Posterior cingulate gyrus (tissue), 11 donors: ENCODE measurements around the gene MTREX.
"Not testable (repeated sequence)": the region's sequence is repeated elsewhere in the genome, so short reads cannot be mapped to it uniquely, and the experiment has no call there.

Experiments used
- DNase-seq, 10 donors: peaks; one replicate each; pipeline versions ENCODE4 v3.0.0 to v3.0.0-alpha.2; 2020 to 2021; ENCODE audit warnings: mixed read lengths in 3 of 10
- intact Hi-C: fragments of 100-400 bp; cut with DNase I; formaldehyde crosslinking; loops from one replicate; pipeline ENCODE4 v1.15.1; 2023

MTREX gene

DNA sequence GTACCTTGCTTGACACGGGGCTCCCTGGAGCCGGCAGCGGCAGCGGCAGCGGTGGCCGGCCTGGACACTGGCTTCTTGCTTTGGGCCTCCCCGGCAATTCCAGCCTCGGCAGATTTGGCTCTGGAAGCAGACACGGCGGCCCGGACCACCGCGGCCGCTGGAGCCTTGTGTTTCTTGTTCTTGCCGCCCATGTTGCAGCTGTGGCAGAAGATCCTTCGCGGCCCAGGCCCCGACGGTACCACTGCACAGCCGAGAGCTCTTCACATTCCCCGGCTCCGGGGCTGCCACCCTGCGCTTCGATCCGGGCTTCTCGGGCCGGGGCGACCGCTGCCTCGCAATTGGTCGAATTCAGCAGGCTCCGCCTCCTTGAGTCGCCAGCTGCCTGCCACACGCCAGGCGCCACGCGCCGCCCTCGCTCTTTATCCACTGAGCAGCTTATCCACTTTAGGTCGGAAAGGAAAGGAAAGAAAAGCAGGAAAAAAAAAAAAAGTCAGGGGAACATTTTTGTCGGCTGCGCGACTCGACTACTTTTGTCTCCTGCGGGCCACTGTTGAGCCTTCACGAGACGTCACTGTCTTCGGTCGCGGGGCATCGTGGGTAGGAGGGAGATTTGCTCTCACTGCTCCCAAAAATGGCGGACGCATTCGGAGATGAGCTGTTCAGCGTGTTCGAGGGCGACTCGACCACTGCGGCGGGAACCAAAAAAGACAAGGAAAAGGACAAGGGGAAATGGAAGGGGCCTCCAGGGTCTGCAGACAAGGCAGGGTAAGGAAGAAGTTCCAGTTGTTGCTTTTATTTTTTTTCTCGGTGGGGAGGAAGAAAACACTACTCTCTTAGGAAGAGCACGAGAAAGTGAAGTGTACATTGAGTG is at the start of gene MTREX, which contains the start of gene DHX29:
MTREX (plus strand) TSS at position 607 of the 871 bp plus-strand sequence; CDS start at position 632, 25 bp downstream.
DHX29 (minus strand) TSS at position 312 of the 871 bp plus-strand sequence; CDS start at position 191, 121 bp downstream.
- intact Hi-C loops: loop anchor here (5.0 kb wide), 1 partner anchor 135 kb away; the partner anchor contains the start of gene CDC20B
- peak; percentile 90 to 99 (median 92) for DNase-seq

- intact Hi-C loops: no loop called here
- no peak for DNase-seq
These were observed 49.5 kb upstream of the MTREX start for GRCh38 chr5:55258339-55258738.

- intact Hi-C loops: no loop called here
- DNase-seq: no peak
These were observed 31.0 kb upstream of the MTREX start for GRCh38 chr5:55276771-55277170.

GRCh38 chr5:55278778-55279177 is 29.0 kb upstream of the MTREX start:
- intact Hi-C loops: no loop called here
- DNase-seq: no peak

GRCh38 chr5:55286411-55286933 is 21.3 kb upstream of the MTREX start:
- intact Hi-C loops: no loop called here
- no peak for DNase-seq

DNA sequence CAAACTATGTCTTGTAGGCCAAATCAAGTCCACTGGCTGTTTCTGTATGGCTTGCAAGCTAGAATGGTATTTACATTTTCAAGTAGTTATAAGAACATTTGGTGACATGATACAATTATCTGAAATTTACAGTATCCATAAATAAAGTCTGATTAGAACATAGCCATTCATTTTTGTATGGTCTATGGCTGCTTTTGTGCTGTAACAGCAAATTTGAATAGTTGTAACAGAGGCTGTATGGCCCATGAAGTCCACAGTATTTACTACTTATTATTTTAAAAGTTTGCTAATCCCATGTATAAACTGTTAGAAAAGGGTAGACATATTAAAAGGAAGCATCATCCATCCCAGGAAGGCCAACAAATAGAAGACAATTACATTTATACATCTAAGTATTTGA is 18.0 kb upstream of the MTREX start:
- intact Hi-C loops: no loop called here
- DNase-seq: no peak

DNA sequence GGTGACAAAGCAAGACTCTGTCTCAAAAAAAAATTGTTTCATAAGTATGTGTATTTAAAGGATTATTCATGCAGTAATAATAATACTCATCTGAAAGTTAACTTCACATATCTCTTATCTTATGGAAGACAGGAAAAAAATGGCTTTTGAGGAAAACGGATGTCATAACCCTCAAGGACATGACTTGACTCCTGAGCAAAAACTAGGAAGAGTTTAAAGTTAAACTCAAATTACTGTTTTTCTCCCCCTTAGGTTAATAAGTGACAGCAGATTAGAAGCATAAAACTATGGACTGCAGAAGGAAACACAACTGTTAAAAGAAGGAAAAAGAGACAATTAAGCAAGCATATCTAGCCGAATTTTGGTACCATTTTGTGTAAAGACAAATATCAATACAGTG is 16.8 kb upstream of the MTREX start:
- no peak for DNase-seq
- intact Hi-C loops: no loop called here

DNA sequence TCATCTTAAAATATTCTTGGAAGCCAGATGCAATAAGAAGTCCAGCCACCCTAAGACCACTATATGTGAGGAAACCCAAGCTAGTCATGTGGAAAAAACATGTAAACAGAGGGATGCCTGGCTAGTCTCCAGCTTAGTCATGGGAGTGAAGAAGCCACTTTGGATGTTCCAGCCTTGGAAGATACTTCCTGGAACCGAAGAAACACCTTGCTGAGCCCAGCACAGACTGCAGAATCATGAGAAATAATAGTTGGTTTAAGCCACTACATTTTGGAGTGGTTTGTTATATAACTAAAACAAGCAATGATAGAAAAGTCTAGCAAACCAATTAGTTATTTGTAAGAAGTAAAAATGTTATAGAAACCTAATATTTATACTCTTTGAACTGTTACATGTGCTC is 12.9 kb upstream of the MTREX start:
- intact Hi-C loops: no loop called here
- DNase-seq: no peak

DNA sequence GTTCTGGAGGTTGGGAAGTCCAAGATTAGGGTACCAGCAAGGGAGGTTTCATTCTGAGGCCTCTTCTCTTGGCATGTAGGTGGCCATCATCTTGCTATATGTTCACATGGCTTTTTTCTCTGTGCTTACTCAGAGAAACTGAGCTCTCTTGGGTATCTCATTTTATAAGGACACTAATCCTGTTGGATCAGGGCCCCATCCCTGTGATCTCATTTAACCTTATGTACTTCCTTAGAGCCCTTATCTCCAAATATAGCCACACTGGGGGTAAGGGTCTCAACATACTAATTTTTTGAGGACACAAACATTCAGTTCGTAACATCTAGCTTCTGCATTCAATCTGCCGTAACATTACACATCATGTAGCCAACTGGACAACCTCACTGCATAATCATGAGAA is 6.9 kb upstream of the MTREX start:
- intact Hi-C loops: no loop called here
- no peak for DNase-seq

GRCh38 chr5:55303238-55303690 is 4.5 kb upstream of the MTREX start:
- DNase-seq: no peak
- intact Hi-C loops: no loop called here

- intact Hi-C loops: no loop called here
- DNase-seq: no peak
These were observed 3.2 kb upstream of the MTREX start for GRCh38 chr5:55304584-55304983.

GRCh38 chr5:55305345-55305744 is 2.4 kb upstream of the MTREX start:
- DNase-seq: no peak
- intact Hi-C loops: loop anchor here (5.0 kb wide), 1 partner anchor 133 kb away; the partner anchor contains the start of gene CDC20B

DNA sequence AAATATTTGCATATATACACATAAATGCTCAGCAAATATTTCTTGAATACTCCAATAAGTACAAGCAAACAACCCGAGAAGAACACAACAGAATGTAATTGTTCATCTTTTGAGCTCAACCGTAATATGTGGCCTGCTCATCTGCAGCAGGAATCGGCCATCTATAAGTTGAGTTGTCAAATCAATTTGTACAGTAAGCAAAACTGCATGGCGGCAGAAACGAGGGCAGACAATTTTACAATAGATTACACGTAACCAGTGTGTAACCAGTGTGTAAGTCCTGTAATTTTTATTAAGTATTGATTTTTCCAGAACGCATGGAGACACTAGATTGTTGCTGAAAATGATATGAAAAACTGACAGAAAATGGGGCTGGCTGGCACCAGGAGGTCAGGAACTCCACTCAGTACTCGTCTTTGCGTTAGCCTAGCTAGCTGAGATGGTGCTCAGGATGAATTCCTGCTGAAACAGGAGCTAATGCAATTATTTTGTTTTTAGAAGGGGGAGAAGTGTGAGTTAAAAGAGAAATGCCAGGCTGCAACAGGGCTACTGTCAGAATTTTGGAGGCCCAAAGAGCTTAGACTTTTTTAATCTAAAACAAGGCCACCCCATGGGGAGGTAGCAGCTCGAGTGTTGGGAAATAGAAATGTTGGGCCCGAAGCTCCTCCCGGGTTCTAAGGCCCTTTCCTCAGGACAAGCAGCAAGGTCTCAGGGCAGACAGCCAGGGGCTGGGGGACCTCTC is 977 bp upstream of the MTREX start:
- no peak for DNase-seq
- intact Hi-C loops: loop anchor here (5.0 kb wide), 1 partner anchor 135 kb away; the partner anchor contains the start of gene CDC20B

DNA sequence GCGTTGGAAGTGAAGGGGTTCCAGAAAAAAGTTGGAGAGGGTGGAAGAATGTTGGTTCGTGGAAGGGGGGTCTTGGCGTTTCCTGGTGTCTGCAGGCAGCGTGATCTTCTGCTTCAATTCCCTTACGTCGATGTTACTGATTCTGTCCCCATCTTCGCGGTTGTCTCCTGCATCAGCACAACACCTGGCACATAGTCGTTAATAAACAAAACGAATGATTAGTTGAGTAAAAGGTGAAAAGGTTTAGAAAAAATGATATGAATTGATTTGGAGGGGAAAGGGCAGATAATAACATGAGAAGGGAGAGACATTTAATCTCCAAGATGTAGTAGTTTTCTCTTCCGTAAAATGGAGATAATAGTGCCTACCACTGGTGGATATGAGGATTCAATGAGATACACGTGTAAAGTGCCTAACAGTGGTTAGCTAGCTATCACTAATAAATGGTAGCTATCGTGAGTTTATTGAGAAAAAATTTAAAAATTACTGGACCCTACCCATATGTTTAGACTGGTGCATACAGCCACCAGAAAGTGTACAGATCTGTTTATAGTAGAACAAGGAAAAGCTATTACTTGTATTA is 556 bp downstream of the MTREX start:
- no peak for DNase-seq
- intact Hi-C loops: loop anchor here (5.0 kb wide), 1 partner anchor 136 kb away; the partner anchor contains the start of gene CDC20B

DNA sequence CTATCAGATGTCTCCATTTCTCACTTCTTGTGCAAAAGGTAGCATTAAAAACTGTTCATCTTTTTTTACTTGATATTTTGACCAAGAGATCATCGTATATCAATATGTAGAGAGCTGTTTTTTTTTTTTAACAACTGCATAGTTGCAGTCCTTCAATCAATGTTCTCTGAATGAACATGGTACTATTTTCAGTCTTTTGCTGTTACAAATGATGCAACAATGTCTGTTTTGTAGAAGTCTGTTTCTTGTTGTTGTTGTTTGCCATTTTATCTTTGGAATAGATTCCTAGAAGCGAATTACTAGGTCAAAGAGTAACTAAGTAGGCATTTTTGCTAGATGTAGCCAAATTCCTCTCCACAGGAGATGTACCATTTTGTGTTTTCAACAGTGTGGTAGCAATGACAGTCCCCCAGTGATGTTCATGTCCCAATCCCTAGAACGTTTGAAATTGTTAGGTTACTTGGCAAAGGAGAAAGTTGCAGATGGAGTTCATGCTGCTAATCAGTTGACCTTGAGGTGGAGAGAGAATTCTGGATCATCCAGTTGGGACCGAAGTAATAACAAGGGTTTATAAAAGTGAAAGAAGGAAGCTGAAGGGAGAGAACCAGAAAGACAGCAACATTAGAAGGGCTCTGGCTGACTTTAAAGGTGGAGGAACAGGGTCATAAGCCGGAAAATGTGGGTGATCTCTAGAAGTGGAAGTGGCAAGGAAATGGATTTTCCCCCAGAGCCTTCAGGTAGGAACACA is 6.3 kb downstream of the MTREX start:
- intact Hi-C loops: no loop called here
- DNase-seq: no peak

- DNase-seq: no peak
- intact Hi-C loops: no loop called here
These were observed 8.5 kb downstream of the MTREX start for GRCh38 chr5:55316289-55316688.

GRCh38 chr5:55316837-55317236 is 9.0 kb downstream of the MTREX start:
- no peak for DNase-seq
- intact Hi-C loops: no loop called here

- DNase-seq, intact Hi-C loops: not testable (repeated sequence)
These were observed 10.4 kb downstream of the MTREX start for GRCh38 chr5:55318237-55318636.

GRCh38 chr5:55319491-55319890 is 11.7 kb downstream of the MTREX start:
- intact Hi-C loops: no loop called here
- DNase-seq: no peak

DNA sequence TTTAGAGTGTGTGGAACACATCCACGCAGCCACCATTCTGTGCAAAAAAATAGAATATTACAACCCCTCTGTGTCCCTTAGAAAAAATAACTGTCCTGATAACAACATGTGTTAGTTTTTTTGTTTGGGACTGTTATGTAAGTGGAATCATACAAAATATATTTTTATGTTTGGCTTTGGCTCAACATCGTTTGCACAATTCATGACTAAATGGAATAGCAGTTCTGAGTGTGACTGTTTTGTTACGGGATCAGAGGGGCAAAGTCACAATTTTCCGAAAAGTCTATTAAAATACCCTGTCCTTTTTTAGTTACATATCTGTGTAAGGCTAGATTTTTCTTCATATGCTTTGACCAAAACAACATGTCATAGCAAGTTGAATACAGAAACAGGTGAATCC is 12.8 kb downstream of the MTREX start:
- intact Hi-C loops: loop anchor here (5.0 to 10.0 kb wide), 3 partner anchors 282 to 614 kb away; no protein-coding TSS in a partner anchor
- DNase-seq: no peak
